GM23338 (cell line): Measurements from ENCODE around the gene INHA. TPM values are rescaled to one million over a fixed set of nuclear protein-coding genes. Genes with fewer than 3 reads are reported as not detected.

ENCODE experiments used
- EZH2 ChIP-seq: fragments of 200-600 bp; sonication (generic); IDR thresholded peaks from one replicate; pipeline ENCODE4 v1.8.0; 2017; ENCODE audit warnings: antibody characterized with exemption, mild to moderate bottlenecking, low read depth; ENCODE audit not compliant: unreplicated experiment
- NANOG ChIP-seq: IDR thresholded peaks from 2 replicates; pipeline ENCODE4 v1.6.1; 2016; ENCODE audit warnings: antibody characterized with exemption, borderline replicate concordance
- REST ChIP-seq: IDR thresholded peaks from one replicate; pipeline ENCODE4 v1.6.1; 2018; ENCODE audit warnings: antibody characterized with exemption; ENCODE audit not compliant: unreplicated experiment
- ZNF462 ChIP-seq: fragments of 250-450 bp; sonication (Bioruptor Pico); IDR thresholded peaks from 2 replicates; pipeline ENCODE4 v1.5.0; 2020; ENCODE audit warnings: mild to moderate bottlenecking, moderate library complexity
- polyA plus RNA-seq: library from polyadenylated mRNA; unstranded; fragments of >200 nt; fragmentation: Nextera tagmentation; extraction: Ambion mirVana; gene quantifications from 2 replicates; pipeline ENCODE4 v1.2.1, GENCODE V29; 2016
- total RNA-seq: library from RNA; depleted of rRNA; stranded (reverse); fragments of >200 nt; shearing (Covaris generic); gene quantifications from 2 replicates; pipeline ENCODE4 v1.2.3, GENCODE V29; 2014

INHA gene
- total and polyA plus RNA-seq, 2 experiments from 2014 or later, result 1.5 to 1.6 TPM

GRCh38 chr2:219596954-219597551 lies 24.9 kb downstream of the INHA start (continued):
- no peak for TF ChIP-seq ZNF462 (CRISPR knock-in tag)
- no peak for TF ChIP-seq REST
- TF ChIP-seq NANOG, result no peak
- TF ChIP-seq EZH2, result no peak
